ENCODE measurements around the gene JADE2.

Gene JADE2

DNA sequence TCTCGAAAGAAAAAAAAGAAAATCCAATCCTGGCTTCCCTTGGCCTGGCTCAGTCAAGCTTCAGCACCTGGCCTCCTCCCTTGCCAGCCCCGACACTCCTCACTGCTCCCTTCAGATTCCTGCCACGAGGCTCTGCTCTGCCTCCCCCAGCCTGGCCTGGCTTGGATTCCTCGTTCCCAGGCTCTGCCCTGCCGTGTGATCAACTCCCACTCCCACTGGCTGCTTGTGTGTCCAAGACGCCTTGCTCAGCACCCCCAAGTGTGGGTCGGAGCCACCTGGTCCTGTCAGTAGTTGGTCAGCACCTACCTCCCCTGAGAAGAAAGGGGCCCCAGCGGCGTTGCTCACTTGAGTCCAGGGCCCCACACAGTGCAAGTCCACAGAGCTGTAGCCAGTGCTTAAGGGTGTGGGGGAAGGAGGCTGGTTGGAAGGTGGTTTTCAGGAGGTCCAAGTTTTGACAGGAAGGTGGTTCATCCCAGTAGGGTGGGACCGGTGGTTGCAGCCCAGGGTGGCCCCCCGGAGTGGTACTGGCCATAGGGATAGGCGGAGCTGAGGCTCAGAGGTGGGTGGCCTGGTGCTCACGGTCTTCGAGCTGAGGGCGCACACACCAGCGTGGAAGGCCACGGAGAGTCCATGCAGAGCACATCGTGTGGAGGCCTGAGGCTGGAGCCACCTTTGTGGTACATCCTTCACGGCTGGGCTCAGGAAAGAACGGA lies 46.4 kb downstream of the JADE2 start:
- Histone ChIP-seq H3K9me3 (ENCODE audit: control insufficient read depth, insufficient read depth, low read length) (no peaks in the 10 kb centered on the region), H3K36me3 (ENCODE audit: insufficient read depth, low read length) (peaks cover 26% of the 10 kb centered on the region), H3K4me1 (ENCODE audit: insufficient read depth, low read length) (no peaks in the 10 kb centered on the region; the same call in 1 of the 2 replicates), H3K9ac (ENCODE audit: low read depth, low read length) (no peak overlapping the region)

DNA sequence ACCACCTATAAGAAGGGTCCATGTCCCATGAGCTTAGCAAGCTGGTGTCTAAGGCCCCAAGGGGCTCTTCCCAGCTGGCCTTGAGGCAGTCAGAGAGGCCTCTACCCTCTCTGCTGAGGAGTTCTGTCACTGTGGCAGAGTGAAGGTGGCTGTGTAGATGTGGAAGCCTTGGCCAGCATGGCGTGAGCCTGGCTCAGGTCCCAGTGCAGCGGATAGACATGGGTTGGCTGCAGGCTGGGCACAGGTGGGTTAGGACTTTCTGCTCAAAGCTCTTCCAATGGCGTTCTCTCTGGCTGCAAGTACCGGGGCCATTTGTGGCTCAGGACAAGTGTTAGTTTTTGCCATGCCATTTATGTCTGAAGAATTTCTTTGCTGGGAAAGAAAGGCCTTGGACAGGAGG lies 47.3 kb downstream of the JADE2 start:
- no peaks in the 10 kb centered on the region for H3K9me3 ChIP-seq (ENCODE audit: control insufficient read depth, insufficient read depth, low read length)
- H3K9ac ChIP-seq (ENCODE audit: low read depth, low read length): no peak overlapping the region
- peaks cover 22% of the 10 kb centered on the region for H3K36me3 ChIP-seq (ENCODE audit: insufficient read depth, low read length)
- no peaks in the 10 kb centered on the region; the same call in 1 of the 2 replicates for H3K4me1 ChIP-seq (ENCODE audit: insufficient read depth, low read length)

- H3K36me3 ChIP-seq (ENCODE audit: insufficient read depth, low read length): peaks cover 27% of the 10 kb centered on the region
- H3K4me1 ChIP-seq (ENCODE audit: insufficient read depth, low read length): no peaks in the 10 kb centered on the region; the same call in 1 of the 2 replicates
These were observed 49.1 kb downstream of the JADE2 start for GRCh38 chr5:134574521-134574920.

DNA sequence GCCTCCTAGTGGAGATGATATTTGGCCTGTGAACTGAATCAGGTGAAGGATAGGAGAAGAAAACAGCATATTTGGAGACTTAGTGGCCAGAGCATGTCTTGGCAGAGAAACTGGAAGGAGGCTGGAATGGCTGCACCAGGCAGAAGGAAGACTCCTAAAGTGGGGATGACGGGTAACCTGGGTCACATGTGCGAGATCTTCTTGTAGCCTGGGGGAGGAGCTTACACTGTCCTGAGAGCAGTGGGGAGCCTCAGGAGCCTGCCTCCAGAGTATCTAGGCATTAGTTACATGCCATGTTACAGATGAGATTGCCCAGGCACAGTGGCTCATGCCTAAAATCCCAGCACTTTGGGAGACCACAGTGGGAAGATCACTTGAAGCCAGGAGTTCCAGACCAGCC lies 49.8 kb downstream of the JADE2 start:
- no peaks in the 10 kb centered on the region for H3K9me3 ChIP-seq (ENCODE audit: control insufficient read depth, insufficient read depth, low read length)
- no peaks in the 10 kb centered on the region; the same call in 1 of the 2 replicates for H3K4me1 ChIP-seq (ENCODE audit: insufficient read depth, low read length)
- H3K36me3 ChIP-seq (ENCODE audit: insufficient read depth, low read length): peaks cover 29% of the 10 kb centered on the region
- H3K9ac ChIP-seq (ENCODE audit: low read depth, low read length): no peak overlapping the region

More at GRCh38 chr5:134574521-134574920, 49.1 kb downstream of the JADE2 start:
- Histone ChIP-seq H3K9ac (ENCODE audit: low read depth, low read length) (no peak overlapping the region), H3K9me3 (ENCODE audit: control insufficient read depth, insufficient read depth, low read length) (no peaks in the 10 kb centered on the region)

DNA sequence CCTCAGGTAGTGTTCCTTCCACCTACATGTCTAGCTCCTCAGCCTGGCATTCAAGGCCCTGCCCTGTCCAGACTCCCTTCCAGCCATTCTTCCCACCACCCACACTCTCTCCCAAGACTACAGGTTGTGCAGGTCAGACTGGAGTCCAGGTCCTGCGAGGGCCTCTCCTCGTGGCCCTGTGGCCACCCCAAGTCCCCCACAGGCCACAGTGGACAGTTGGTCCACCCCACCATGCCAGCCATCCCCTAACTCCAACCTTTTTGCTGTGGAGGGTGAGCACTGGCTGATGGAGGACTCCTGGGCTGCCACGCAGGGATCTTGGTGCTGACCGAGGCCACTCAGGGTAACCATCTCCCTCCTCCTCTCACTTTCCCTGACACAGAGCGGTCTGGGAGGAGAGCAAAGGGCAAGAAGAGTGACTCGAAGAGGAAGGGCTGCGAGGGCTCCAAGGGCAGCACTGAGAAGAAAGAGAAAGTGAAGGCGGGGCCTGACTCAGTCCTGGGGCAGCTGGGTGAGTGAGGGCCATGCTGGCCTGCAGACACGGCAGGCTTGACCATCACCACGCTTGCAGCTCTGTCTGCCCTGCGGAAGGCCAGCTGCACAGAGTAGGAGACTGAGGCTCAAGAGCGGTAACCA lies 51.0 kb downstream of the JADE2 start:
- H3K4me1 ChIP-seq (ENCODE audit: insufficient read depth, low read length): no peaks in the 10 kb centered on the region; the same call in 1 of the 2 replicates
- peaks cover 33% of the 10 kb centered on the region for H3K36me3 ChIP-seq (ENCODE audit: insufficient read depth, low read length)
- H3K9me3 ChIP-seq (ENCODE audit: control insufficient read depth, insufficient read depth, low read length): no peaks in the 10 kb centered on the region
- H3K9ac ChIP-seq (ENCODE audit: low read depth, low read length): no peak overlapping the region

DNA sequence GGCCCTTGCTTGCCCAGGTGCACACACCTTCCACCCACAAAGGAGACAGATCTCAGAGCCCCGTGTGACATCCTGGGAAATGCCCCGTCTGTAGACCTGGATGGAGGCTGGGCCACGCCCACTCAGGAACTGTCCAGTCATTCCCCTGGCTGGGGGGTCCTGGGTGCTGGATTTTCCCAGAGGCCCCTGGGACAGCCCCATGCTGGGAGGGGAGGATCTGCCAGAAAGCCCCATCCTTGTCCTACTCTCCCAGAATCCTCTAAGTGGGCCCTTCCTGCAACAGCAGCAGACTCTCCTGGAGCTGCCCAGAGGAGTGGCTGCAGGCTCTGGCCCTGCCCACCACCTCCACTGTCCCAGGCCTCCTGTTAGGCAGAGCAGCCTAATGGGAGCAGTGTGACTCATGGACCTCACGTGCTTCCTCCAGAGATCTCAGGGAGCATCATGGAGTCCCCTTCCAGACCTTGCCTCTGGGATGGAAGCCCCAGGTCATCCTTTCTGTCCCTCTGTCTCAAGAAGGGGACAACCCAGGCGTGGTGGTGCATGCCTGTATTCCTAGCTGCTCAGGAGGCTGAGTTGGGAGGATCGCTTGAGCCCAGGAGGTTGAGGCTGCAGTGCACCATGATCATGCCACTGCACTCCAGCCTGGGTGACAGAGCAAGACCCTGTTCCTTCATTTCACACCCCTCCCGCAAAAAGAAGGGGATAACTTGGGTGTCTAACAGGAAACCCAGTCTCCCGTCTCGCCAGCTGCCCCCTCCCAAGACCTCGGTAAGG lies 51.7 kb downstream of the JADE2 start:
- H3K4me1 ChIP-seq (ENCODE audit: insufficient read depth, low read length): no peaks in the 10 kb centered on the region; the same call in 1 of the 2 replicates
- peaks cover 28% of the 10 kb centered on the region for H3K36me3 ChIP-seq (ENCODE audit: insufficient read depth, low read length)
- H3K9me3 ChIP-seq (ENCODE audit: control insufficient read depth, insufficient read depth, low read length): no peaks in the 10 kb centered on the region
- H3K9ac ChIP-seq (ENCODE audit: low read depth, low read length): no peak overlapping the region

DNA sequence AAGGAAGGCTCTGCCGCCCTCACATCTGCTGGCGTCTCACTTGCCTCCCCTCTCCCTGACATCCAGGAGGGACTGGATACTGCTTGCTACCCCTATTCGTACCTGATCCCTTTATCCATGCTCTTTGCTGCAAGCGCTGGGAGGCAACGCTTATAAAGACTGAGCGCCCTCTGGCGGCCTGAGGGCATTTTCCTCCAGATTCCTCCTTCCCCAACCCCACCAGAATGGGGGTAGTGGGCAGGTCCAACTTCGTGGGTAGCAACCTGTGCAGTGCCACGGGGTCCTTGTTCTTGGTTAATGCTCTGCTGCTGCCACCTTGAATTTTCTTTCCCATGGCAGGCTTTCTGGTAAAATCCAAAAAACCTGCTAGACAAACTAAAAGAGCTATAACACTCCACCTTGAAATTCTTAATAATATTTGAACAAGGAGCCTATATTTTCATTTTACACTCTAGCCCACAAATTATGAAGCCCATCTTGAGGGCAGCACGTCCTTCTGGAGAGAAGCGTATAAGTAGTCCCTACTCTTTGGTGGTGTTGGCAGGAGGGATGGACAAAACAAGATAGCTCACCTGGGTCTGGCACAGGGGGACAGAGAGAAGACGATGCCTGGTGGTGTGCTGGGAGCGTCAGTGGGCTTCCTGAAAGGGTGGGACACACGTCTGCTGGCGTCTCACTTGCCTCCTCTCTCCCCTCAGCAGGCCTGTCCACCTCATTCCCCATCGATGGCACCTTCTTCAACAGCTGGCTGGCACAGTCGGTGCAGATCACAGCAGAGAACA lies 52.5 kb downstream of the JADE2 start:
- Histone ChIP-seq H3K4me1 (ENCODE audit: insufficient read depth, low read length) (no peaks in the 10 kb centered on the region; the same call in 1 of the 2 replicates), H3K36me3 (ENCODE audit: insufficient read depth, low read length) (peaks cover 22% of the 10 kb centered on the region), H3K9ac (ENCODE audit: low read depth, low read length) (no peak overlapping the region), H3K9me3 (ENCODE audit: control insufficient read depth, insufficient read depth, low read length) (no peaks in the 10 kb centered on the region)

GRCh38 chr5:134578578-134579283 lies 53.3 kb downstream of the JADE2 start:
- H3K4me1 ChIP-seq (ENCODE audit: insufficient read depth, low read length): no peaks in the 10 kb centered on the region; the same call in 1 of the 2 replicates
- H3K9me3 ChIP-seq (ENCODE audit: control insufficient read depth, insufficient read depth, low read length): no peaks in the 10 kb centered on the region
- peaks cover 21% of the 10 kb centered on the region for H3K36me3 ChIP-seq (ENCODE audit: insufficient read depth, low read length)
- no peak overlapping the region for H3K9ac ChIP-seq (ENCODE audit: low read depth, low read length)

DNA sequence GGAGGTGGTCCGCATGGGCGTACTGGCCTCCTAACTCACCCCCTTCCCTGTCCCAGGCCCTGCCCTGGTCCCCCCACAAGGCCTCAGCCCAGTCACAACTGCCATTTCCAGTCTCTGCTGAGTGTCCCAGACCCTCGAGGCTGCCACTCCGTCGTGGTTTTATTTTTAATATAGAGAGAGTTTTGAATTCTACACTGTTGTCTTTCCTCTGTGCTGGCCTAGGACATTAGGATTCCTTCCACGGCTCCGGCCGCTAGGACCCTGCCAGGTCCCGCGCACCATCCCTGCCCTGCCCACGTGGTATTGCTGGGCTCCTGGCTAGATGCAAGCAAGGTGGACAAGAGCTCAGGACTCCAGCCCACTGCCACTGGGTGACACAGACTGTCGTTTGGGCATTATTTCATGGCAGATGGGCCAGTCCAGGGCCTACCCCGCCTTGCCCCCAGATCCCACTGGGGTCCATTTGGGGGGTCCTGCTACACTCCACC lies 53.9 kb downstream of the JADE2 start:
- no peak overlapping the region for H3K9ac ChIP-seq (ENCODE audit: low read depth, low read length)
- no peaks in the 10 kb centered on the region for H3K9me3 ChIP-seq (ENCODE audit: control insufficient read depth, insufficient read depth, low read length)
- no peaks in the 10 kb centered on the region; the same call in 1 of the 2 replicates for H3K4me1 ChIP-seq (ENCODE audit: insufficient read depth, low read length)
- H3K36me3 ChIP-seq (ENCODE audit: insufficient read depth, low read length): peaks cover 20% of the 10 kb centered on the region

DNA sequence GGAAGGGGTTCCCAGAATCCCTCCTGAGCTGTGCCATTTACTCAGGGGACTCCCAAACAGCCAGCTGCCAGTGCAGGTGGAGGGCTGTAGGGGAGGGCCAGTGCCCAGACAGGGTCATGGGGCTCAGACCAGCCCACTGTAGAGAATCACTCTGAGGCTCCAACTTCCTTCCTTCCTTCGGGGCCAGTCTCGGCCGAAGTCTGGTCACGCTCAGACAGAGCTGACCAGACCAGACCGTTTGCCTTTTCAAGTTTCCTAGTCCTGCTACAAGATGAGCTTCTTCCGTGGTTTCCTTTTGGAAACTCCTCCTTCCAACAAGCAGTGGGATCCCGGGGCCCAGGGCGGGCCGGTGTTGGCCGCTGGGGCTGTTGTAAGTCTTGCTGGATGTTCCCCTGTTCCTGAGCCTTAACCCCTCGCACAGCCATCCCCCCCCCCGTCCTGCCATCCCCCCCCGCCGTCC lies 54.6 kb downstream of the JADE2 start:
- no peaks in the 10 kb centered on the region for H3K9me3 ChIP-seq (ENCODE audit: control insufficient read depth, insufficient read depth, low read length)
- H3K36me3 ChIP-seq (ENCODE audit: insufficient read depth, low read length): peaks cover 15% of the 10 kb centered on the region
- no peak overlapping the region for H3K9ac ChIP-seq (ENCODE audit: low read depth, low read length)
- H3K4me1 ChIP-seq (ENCODE audit: insufficient read depth, low read length): no peaks in the 10 kb centered on the region; the same call in 1 of the 2 replicates

GRCh38 chr5:134581241-134581981 lies 55.9 kb downstream of the JADE2 start:
- no peak overlapping the region for H3K9ac ChIP-seq (ENCODE audit: low read depth, low read length)
- peaks cover 11% of the 10 kb centered on the region for H3K36me3 ChIP-seq (ENCODE audit: insufficient read depth, low read length)
- H3K9me3 ChIP-seq (ENCODE audit: control insufficient read depth, insufficient read depth, low read length): no peaks in the 10 kb centered on the region
- H3K4me1 ChIP-seq (ENCODE audit: insufficient read depth, low read length): no peaks in the 10 kb centered on the region; the same call in 1 of the 2 replicates

DNA sequence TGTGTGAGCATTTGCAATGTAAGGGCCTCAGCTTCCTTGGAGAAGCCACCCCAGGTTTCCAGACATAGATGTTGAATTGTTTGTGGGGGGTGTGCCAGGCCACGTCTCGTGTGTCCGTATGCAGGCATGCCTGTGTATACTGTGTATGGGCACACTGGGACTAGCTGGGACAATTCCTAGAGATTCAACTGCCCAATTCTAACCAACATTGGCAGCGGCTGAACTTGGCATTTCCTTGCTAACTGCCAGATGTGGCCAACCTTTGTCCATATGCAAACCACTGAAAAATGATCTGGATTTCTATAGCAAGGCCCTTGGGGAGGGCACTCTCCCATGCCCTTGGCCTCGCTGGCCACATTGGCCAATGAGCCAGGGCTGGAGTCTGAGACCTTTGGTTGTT lies 56.8 kb downstream of the JADE2 start:
- Histone ChIP-seq H3K9ac (ENCODE audit: low read depth, low read length) (no peak overlapping the region), H3K9me3 (ENCODE audit: control insufficient read depth, insufficient read depth, low read length) (no peaks in the 10 kb centered on the region), H3K4me1 (ENCODE audit: insufficient read depth, low read length) (no peaks in the 10 kb centered on the region), H3K36me3 (ENCODE audit: insufficient read depth, low read length) (peaks cover 11% of the 10 kb centered on the region)

DNA sequence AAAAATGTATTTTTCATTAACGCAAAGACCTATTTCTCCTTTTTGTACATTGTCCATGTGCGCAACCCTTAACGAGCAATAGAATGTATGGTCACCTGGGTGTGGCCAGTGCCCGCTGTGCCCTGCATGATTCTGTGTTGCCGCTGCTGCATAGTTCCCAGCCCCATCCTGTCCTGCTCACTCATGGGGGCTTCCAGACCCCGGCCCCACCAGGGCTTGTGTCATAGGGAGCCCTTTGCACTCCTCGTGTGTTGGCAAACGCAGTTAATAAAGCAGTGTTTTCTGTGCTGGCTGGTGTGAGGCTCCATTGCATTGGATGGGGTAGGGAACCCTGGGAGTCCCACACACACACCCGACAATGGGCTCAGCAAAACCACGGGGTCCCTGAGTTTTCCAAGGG lies 57.5 kb downstream of the JADE2 start:
- Histone ChIP-seq H3K9me3 (ENCODE audit: control insufficient read depth, insufficient read depth, low read length) (no peaks in the 10 kb centered on the region), H3K36me3 (ENCODE audit: insufficient read depth, low read length) (peaks cover 11% of the 10 kb centered on the region), H3K4me1 (ENCODE audit: insufficient read depth, low read length) (no peaks in the 10 kb centered on the region), H3K9ac (ENCODE audit: low read depth, low read length) (no peak overlapping the region)

All from ES-I3 (cell line).